ENCODE measurements around the gene SLCO2A1.

SLCO2A1 gene

GRCh38 chr3:134066651-134067530 lies 37.2 kb upstream of the SLCO2A1 start:
- TF ChIP-seq, protein P1, sequence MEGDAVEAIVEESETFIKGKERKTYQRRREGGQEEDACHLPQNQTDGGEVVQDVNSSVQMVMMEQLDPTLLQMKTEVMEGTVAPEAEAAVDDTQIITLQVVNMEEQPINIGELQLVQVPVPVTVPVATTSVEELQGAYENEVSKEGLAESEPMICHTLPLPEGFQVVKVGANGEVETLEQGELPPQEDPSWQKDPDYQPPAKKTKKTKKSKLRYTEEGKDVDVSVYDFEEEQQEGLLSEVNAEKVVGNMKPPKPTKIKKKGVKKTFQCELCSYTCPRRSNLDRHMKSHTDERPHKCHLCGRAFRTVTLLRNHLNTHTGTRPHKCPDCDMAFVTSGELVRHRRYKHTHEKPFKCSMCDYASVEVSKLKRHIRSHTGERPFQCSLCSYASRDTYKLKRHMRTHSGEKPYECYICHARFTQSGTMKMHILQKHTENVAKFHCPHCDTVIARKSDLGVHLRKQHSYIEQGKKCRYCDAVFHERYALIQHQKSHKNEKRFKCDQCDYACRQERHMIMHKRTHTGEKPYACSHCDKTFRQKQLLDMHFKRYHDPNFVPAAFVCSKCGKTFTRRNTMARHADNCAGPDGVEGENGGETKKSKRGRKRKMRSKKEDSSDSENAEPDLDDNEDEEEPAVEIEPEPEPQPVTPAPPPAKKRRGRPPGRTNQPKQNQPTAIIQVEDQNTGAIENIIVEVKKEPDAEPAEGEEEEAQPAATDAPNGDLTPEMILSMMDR (IDR thresholded peaks at IDR 0.05; ENCODE audit: extremely low read depth, missing control alignments), result no peak
- DNase-seq (ENCODE audit: low spot score), result no peak

DNA sequence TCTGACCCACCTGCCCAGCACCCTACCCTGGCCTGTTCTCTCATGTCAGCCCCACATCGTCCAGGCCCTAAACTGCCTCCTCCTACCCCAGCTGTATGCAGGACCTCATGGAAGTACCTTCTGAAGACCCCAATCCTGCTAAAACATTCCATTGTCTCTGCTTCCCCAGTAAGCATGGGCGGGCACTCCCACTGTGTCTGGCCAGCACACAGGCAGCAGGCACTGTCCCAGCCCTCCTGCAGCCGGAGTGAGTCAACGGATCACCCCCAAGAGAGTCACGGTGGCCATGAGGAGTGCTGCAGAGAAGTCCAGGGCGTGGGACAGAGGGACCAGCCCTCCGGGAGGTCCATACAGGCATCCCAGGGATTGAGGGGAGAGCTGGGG lies 36.4 kb upstream of the SLCO2A1 start:
- no peak for DNase-seq (ENCODE audit: low spot score)
- TF ChIP-seq, protein P1 (IDR thresholded peaks at IDR 0.05; ENCODE audit: extremely low read depth, missing control alignments), result no peak

GRCh38 chr3:134065252-134066157 lies 35.8 kb upstream of the SLCO2A1 start:
- DNase-seq (ENCODE audit: low spot score), result no peak
- TF ChIP-seq, protein P1 (IDR thresholded peaks at IDR 0.05; ENCODE audit: extremely low read depth, missing control alignments), result no peak

- TF ChIP-seq, protein P1 (IDR thresholded peaks at IDR 0.05; ENCODE audit: extremely low read depth, missing control alignments), result no peak
Measured at GRCh38 chr3:134064081-134064480, 34.4 kb upstream of the SLCO2A1 start.

GRCh38 chr3:134061401-134061800 lies 31.7 kb upstream of the SLCO2A1 start:
- no peak for DNase-seq (ENCODE audit: low spot score)
- TF ChIP-seq, protein P1 (IDR thresholded peaks at IDR 0.05; ENCODE audit: extremely low read depth, missing control alignments), result no peak

More at GRCh38 chr3:134064081-134064480, 34.4 kb upstream of the SLCO2A1 start:
- DNase-seq (ENCODE audit: low spot score), result no peak

DNA sequence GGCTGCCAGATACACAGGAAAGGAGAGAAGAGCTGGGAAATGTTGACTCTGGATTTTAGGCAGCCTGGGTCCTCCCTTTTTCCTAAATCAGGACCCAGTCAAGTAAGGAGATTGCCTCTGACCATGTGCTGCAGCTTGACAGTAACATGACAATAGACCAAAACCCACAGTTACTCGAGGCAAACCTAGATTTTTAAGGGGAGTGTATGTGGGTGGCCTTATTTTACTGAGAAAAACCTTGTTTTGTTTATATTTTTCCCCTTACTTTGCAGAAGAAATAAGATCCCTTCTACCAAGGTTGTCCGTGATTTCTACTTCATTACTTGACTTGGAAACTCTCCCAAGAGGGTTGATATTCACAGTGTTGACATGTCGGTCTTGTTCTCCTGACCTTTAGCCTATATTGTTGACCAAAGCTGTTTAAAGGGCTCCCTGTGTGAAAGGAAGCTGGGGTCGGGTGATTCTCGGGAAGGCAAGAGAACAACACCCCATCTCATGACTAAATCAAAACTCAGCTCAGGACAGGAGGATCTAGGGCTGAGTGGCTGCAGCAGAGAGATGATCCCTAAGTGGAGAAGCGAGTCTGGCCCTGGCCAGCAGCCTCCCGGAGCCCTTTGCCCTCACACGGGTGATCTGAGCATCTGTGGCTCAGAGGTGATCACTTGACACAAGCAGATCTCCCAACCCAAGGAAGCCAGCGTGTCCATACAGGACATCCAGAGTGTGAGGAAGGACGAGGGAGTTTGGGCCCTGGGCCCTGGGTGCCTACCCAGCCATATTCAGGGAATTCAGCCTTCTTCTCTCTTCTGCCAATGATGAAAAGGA lies 31.0 kb upstream of the SLCO2A1 start:
- TF ChIP-seq, protein P1 (IDR thresholded peaks at IDR 0.05; ENCODE audit: extremely low read depth, missing control alignments), result no peak
- no peak for DNase-seq (ENCODE audit: low spot score)
